Mesenchymal stem cell (in vitro differentiated cells and primary cell): ENCODE results near the gene DYNC1I1.

Experiments used
- DNase-seq: peaks from one replicate; pipeline ENCODE4 v3.0.0-alpha.2; 2013
- H2AFZ ChIP-seq: one replicate; pipeline ENCODE4 v1.6.1; 2013; ENCODE audit warnings: low read depth, mild to moderate bottlenecking, control low read depth, inconsistent platforms, low read length, moderate library complexity
- H2AK5ac ChIP-seq: 2 replicates; pipeline ENCODE4 v1.6.1; 2013; ENCODE audit warnings: low read length, moderate library complexity, mild to moderate bottlenecking, inconsistent platforms; ENCODE audit not compliant: severe bottlenecking
- H2BK120ac ChIP-seq: one replicate; pipeline ENCODE4 v1.6.1; 2013; ENCODE audit warnings: low read depth, mild to moderate bottlenecking, inconsistent platforms, low read length, moderate library complexity
- H2BK12ac ChIP-seq, 2 experiments: one replicate each; pipeline ENCODE4 v1.6.1; 2013; ENCODE audit warnings: inconsistent platforms in 2 of 2, low read length in 2 of 2, mild to moderate bottlenecking in 2 of 2, moderate library complexity in 2 of 2, control low read depth in 1 of 2
- H2BK15ac ChIP-seq: one replicate; pipeline ENCODE4 v1.6.1; 2013; ENCODE audit warnings: mild to moderate bottlenecking, low read depth, inconsistent platforms; ENCODE audit not compliant: poor library complexity, severe bottlenecking
- H2BK5ac ChIP-seq: 2 replicates; pipeline ENCODE4 v1.6.1; 2013; ENCODE audit warnings: low read depth, mild to moderate bottlenecking, low read length, control low read depth, inconsistent platforms; ENCODE audit not compliant: poor library complexity, severe bottlenecking
- H3K14ac ChIP-seq, 2 experiments: one replicate each; pipeline ENCODE4 v1.6.1; 2013; ENCODE audit warnings: inconsistent platforms in 2 of 2, low read length in 2 of 2, control low read depth in 1 of 2, mild to moderate bottlenecking in 1 of 2, moderate library complexity in 1 of 2
- H3K18ac ChIP-seq, 2 experiments: one replicate each; pipeline ENCODE4 v1.6.1; 2013; ENCODE audit warnings: inconsistent platforms in 2 of 2, low read length in 2 of 2, control low read depth in 1 of 2, low read depth in 1 of 2, mild to moderate bottlenecking in 1 of 2
- H3K23ac ChIP-seq, 2 experiments: one replicate each; pipeline ENCODE4 v1.6.1; 2013; ENCODE audit warnings: inconsistent platforms in 2 of 2, low read length in 2 of 2, mild to moderate bottlenecking in 2 of 2, moderate library complexity in 2 of 2, control low read depth in 1 of 2
- H3K27ac ChIP-seq: 2 replicates; pipeline ENCODE4 v1.5.1; 2013; ENCODE audit warnings: mild to moderate bottlenecking, moderate library complexity, low read length, control low read depth, inconsistent platforms; ENCODE audit not compliant: poor library complexity, severe bottlenecking
- H3K27me3 ChIP-seq, 2 experiments: 2 replicates each; pipeline versions ENCODE4 v1.6.1 to v1.7.0; 2013; ENCODE audit warnings: low read length in 2 of 2, mild to moderate bottlenecking in 2 of 2, moderate library complexity in 2 of 2, control low read depth in 1 of 2, inconsistent platforms in 1 of 2; ENCODE audit not compliant: control insufficient read depth in 1 of 2, insufficient read depth in 1 of 2
- H3K36me3 ChIP-seq, 2 experiments: 2 replicates each; pipeline versions ENCODE4 v1.6.1 to v1.7.0; 2013; ENCODE audit warnings: low read length in 2 of 2, control low read depth in 1 of 2, inconsistent platforms in 1 of 2, low read depth in 1 of 2, mild to moderate bottlenecking in 1 of 2; ENCODE audit not compliant: insufficient read depth in 2 of 2, control insufficient read depth in 1 of 2
- H3K4ac ChIP-seq, 2 experiments: one replicate each; pipeline ENCODE4 v1.6.1; 2013; ENCODE audit warnings: inconsistent platforms in 2 of 2, low read length in 2 of 2, mild to moderate bottlenecking in 2 of 2, moderate library complexity in 2 of 2, control low read depth in 1 of 2, low read depth in 1 of 2
- H3K4me1 ChIP-seq: 2 replicates; pipeline ENCODE4 v1.6.1; 2013; ENCODE audit warnings: low read depth, low read length, control low read depth; ENCODE audit not compliant: control insufficient read depth, insufficient read depth
- H3K4me2 ChIP-seq: 2 replicates; pipeline ENCODE4 v1.6.1; 2013; ENCODE audit warnings: low read length, mild to moderate bottlenecking, inconsistent platforms; ENCODE audit not compliant: poor library complexity, severe bottlenecking
- H3K4me3 ChIP-seq, 2 experiments: 2 replicates each; pipeline versions ENCODE4 v1.5.1 to v1.7.0; 2013; ENCODE audit warnings: low read length in 2 of 2, mild to moderate bottlenecking in 2 of 2, control low read depth in 1 of 2, low read depth in 1 of 2; ENCODE audit not compliant: insufficient read depth in 1 of 2
- H3K79me1 ChIP-seq: replicated peaks from 2 replicates; pipeline ENCODE4 v1.6.1; 2013; ENCODE audit warnings: mild to moderate bottlenecking, control low read depth, low read length, inconsistent platforms; ENCODE audit not compliant: poor library complexity, severe bottlenecking
- H3K9ac ChIP-seq: 2 replicates; pipeline ENCODE4 v1.7.0; 2013; ENCODE audit warnings: mild to moderate bottlenecking, low read length, moderate library complexity
- H3K9me3 ChIP-seq: 2 replicates; pipeline ENCODE4 v1.7.0; 2013; ENCODE audit warnings: mild to moderate bottlenecking, low read length; ENCODE audit not compliant: control insufficient read depth
- H4K8ac ChIP-seq: one replicate; pipeline ENCODE4 v1.6.1; 2013; ENCODE audit warnings: inconsistent platforms, mild to moderate bottlenecking, low read length, moderate library complexity
- H4K91ac ChIP-seq: one replicate; pipeline ENCODE4 v1.6.1; 2013; ENCODE audit warnings: mild to moderate bottlenecking, low read length, inconsistent platforms
- WGBS: methylation state at CpG from one replicate; pipeline ENCODE4 v1.1.7; 2013; ENCODE audit warnings: mixed read lengths; 5-methylcytosine and 5-hydroxymethylcytosine counted together

DYNC1I1 gene

DNA sequence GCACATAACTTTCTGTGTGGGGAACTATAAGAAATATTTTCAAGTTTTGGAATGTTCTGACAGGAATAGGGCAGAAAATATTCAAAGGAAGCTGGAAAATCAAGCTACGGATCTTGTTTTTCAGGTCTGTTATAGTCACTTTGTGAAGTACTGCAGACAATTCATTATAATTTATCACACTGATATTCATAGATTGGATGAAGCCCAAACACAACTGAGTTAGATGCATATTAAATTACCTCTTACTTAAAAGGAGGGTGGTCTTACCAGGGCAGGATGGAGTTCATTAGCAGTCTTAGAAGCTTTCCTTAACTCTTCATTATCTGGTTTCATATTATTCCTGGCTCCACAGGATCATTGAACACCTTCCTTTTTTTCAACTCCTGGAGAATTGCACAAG lies 242.3 kb downstream of the DYNC1I1 start:
- Histone ChIP-seq H3K4me3 (no peak overlapping the region), H2AFZ (no peak overlapping the region), H3K4me2 (no peak overlapping the region), H2BK12ac (no peak overlapping the region), H3K23ac (no peak overlapping the region), H3K18ac (no peak overlapping the region), H3K36me3 (no peaks in the 10 kb centered on the region), H2BK15ac (no peak overlapping the region), H3K9ac (no peak overlapping the region), H3K27me3 (no peaks in the 10 kb centered on the region), H2AK5ac (no peak overlapping the region), H3K27ac (no peak overlapping the region), H3K9me3 (no peaks in the 10 kb centered on the region), H4K8ac (no peak overlapping the region), H2BK120ac (no peak overlapping the region), H3K79me1 (no peaks in the 10 kb centered on the region), H3K14ac (no peak overlapping the region), H4K91ac (no peak overlapping the region), H3K4me1 (no peaks in the 10 kb centered on the region), H2BK5ac (no peak overlapping the region), H3K4ac (no peak overlapping the region)
- no CpG with 5 or more reads among the region's 1 CpG for WGBS
- no peak for DNase-seq

GRCh38 chr7:96016056-96016586 lies 243.8 kb downstream of the DYNC1I1 start:
- WGBS = 86% methylated on average over 2 of the region's 3 CpGs

GRCh38 chr7:96016735-96017134 lies 244.4 kb downstream of the DYNC1I1 start:
- WGBS = 88% methylated on average over 2 of the region's 2 CpGs
- Histone ChIP-seq H3K14ac (no peak overlapping the region), H3K9ac (no peak overlapping the region), H3K4ac (no peak overlapping the region), H3K9me3 (no peaks in the 10 kb centered on the region), H3K36me3 (no peaks in the 10 kb centered on the region), H3K27me3 (no peaks in the 10 kb centered on the region), H3K18ac (no peak overlapping the region), H4K8ac (no peak overlapping the region), H2BK120ac (no peak overlapping the region), H3K23ac (no peak overlapping the region), H2BK15ac (no peak overlapping the region), H3K27ac (no peak overlapping the region), H3K79me1 (no peaks in the 10 kb centered on the region), H2AFZ (no peak overlapping the region), H2BK5ac (no peak overlapping the region), H2AK5ac (no peak overlapping the region), H3K4me1 (no peaks in the 10 kb centered on the region), H4K91ac (no peak overlapping the region), H3K4me2 (no peak overlapping the region), H2BK12ac (no peak overlapping the region), H3K4me3 (no peak overlapping the region)
- DNase-seq = no peak

More at GRCh38 chr7:96016056-96016586, 243.8 kb downstream of the DYNC1I1 start:
- no peak overlapping the region for H3K4me3 ChIP-seq
- no peak overlapping the region for H4K91ac ChIP-seq
- no peak overlapping the region for H3K14ac ChIP-seq
- H2BK5ac ChIP-seq = no peak overlapping the region
- H2BK120ac ChIP-seq = no peak overlapping the region
- H3K9ac ChIP-seq = no peak overlapping the region
- no peak for DNase-seq
- no peak overlapping the region for H2AK5ac ChIP-seq
- H3K4ac ChIP-seq = no peak overlapping the region
- no peak overlapping the region for H3K27ac ChIP-seq
- no peak overlapping the region for H3K4me2 ChIP-seq
- no peak overlapping the region for H3K18ac ChIP-seq
- H2AFZ ChIP-seq = no peak overlapping the region
- H2BK12ac ChIP-seq = no peak overlapping the region
- no peaks in the 10 kb centered on the region for H3K36me3 ChIP-seq
- no peaks in the 10 kb centered on the region for H3K27me3 ChIP-seq
- H4K8ac ChIP-seq = no peak overlapping the region
- no peak overlapping the region for H3K23ac ChIP-seq
- no peaks in the 10 kb centered on the region for H3K79me1 ChIP-seq
- H2BK15ac ChIP-seq = no peak overlapping the region
- no peaks in the 10 kb centered on the region for H3K9me3 ChIP-seq
- H3K4me1 ChIP-seq = no peaks in the 10 kb centered on the region

DNA sequence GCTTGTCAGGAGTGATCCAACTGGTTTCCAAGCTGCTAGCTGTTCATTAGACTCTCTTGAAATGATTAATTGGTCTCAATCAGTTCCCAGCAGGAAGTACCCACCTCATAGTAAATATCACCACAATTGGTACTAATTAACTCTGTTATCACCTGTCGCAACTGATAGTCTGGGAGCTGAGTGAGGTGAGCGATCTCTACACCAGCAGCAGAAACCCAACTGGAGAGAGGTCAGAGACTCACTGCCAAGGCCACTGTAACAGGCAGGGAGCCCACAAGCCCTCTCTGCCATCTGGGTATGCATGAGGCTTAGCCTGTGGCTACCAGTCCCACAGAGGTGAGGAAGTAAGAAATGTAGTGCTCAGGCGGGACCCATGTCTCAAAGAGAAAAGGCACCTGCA lies 245.5 kb downstream of the DYNC1I1 start:
- H3K27ac ChIP-seq = no peak overlapping the region
- no peak overlapping the region for H3K14ac ChIP-seq
- no peak overlapping the region for H4K91ac ChIP-seq
- no peak overlapping the region for H3K23ac ChIP-seq
- DNase-seq = no peak
- no peaks in the 10 kb centered on the region for H3K79me1 ChIP-seq
- WGBS = 97% methylated on average over 3 of the region's 3 CpGs
- H3K9ac ChIP-seq = no peak overlapping the region
- no peak overlapping the region for H2AFZ ChIP-seq
- no peaks in the 10 kb centered on the region for H3K9me3 ChIP-seq
- no peak overlapping the region for H2BK5ac ChIP-seq
- no peak overlapping the region for H4K8ac ChIP-seq
- H3K18ac ChIP-seq = no peak overlapping the region
- H2BK120ac ChIP-seq = no peak overlapping the region
- no peak overlapping the region for H2AK5ac ChIP-seq
- no peaks in the 10 kb centered on the region for H3K4me1 ChIP-seq
- H2BK12ac ChIP-seq = no peak overlapping the region
- no peak overlapping the region for H3K4ac ChIP-seq
- H2BK15ac ChIP-seq = no peak overlapping the region
- no peaks in the 10 kb centered on the region for H3K36me3 ChIP-seq
- H3K4me2 ChIP-seq = no peak overlapping the region
- no peaks in the 10 kb centered on the region for H3K27me3 ChIP-seq
- H3K4me3 ChIP-seq = no peak overlapping the region
